ENCODE data around the gene THUMPD3. TPM values are rescaled to one million over a fixed set of nuclear protein-coding genes. Genes with fewer than 3 reads are reported as not detected.

Gene THUMPD3
- total and polyA plus RNA-seq, 9 of the 15 experiments (the other 6 are each of a cell fraction or from before 2014, with no cell fraction given) = 58.3 to 132 (median 113) TPM

DNA sequence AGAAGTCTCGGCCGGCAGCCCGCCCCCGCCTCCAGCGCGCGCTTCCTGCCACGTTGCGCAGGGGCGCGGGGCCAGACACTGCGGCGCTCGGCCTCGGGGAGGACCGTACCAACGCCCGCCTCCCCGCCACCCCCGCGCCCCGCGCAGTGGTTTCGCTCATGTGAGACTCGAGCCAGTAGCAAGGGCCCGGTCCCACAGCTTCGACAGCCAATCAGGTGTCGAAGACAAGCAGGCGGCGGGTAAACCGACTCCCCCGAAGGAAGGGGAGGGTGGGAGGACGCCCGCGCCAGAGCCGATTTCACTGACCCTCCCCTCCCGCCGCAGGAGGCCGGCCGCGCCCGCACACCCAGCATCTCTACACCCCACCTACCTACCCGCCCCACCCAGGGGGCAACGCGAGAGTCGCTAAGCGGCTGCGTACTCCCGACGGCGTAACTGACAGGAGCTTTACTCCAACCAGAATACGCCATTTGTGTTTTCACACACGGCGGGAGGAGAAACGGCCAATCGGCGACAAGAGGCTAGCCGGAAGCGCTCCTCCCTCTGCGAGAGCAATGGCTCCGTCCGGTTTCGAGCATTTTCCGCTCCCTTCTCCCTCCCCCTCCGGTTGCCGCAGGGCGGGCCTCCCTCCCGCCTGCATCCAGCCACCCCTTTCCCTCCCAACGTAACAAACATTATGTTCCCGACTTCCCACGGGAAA is 33.9 kb downstream of the THUMPD3 start (continued):
- peak; percentile 15; the same call in 1 of the 2 replicates for TF ChIP-seq FOXM1 (IDR thresholded peaks at IDR 0.05; ENCODE audit: low read depth)
- TF ChIP-seq FOXM1 (CRISPR knock-in tag; IDR thresholded peaks at IDR 0.05; ENCODE audit: low read depth) = peak; percentile 61; the same call in 1 of the 2 replicates
- peak; percentile 67 for TF ChIP-seq TOE1 (IDR thresholded peaks at IDR 0.05; ENCODE audit: borderline replicate concordance)
- TF ChIP-seq TOE1 (CRISPR knock-in tag; IDR thresholded peaks at IDR 0.05; ENCODE audit: borderline replicate concordance, low read depth) = 0 out of 2 replicates have a peak, but pooled peaks have one; percentile 32
- TF ChIP-seq, protein P1, sequence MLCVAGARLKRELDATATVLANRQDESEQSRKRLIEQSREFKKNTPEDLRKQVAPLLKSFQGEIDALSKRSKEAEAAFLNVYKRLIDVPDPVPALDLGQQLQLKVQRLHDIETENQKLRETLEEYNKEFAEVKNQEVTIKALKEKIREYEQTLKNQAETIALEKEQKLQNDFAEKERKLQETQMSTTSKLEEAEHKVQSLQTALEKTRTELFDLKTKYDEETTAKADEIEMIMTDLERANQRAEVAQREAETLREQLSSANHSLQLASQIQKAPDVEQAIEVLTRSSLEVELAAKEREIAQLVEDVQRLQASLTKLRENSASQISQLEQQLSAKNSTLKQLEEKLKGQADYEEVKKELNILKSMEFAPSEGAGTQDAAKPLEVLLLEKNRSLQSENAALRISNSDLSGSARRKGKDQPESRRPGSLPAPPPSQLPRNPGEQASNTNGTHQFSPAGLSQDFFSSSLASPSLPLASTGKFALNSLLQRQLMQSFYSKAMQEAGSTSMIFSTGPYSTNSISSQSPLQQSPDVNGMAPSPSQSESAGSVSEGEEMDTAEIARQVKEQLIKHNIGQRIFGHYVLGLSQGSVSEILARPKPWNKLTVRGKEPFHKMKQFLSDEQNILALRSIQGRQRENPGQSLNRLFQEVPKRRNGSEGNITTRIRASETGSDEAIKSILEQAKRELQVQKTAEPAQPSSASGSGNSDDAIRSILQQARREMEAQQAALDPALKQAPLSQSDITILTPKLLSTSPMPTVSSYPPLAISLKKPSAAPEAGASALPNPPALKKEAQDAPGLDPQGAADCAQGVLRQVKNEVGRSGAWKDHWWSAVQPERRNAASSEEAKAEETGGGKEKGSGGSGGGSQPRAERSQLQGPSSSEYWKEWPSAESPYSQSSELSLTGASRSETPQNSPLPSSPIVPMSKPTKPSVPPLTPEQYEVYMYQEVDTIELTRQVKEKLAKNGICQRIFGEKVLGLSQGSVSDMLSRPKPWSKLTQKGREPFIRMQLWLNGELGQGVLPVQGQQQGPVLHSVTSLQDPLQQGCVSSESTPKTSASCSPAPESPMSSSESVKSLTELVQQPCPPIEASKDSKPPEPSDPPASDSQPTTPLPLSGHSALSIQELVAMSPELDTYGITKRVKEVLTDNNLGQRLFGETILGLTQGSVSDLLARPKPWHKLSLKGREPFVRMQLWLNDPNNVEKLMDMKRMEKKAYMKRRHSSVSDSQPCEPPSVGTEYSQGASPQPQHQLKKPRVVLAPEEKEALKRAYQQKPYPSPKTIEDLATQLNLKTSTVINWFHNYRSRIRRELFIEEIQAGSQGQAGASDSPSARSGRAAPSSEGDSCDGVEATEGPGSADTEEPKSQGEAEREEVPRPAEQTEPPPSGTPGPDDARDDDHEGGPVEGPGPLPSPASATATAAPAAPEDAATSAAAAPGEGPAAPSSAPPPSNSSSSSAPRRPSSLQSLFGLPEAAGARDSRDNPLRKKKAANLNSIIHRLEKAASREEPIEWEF (CRISPR knock-in tag; IDR thresholded peaks at IDR 0.05) = no peak
- peak; percentile 96 for TF ChIP-seq FOXP1 (CRISPR knock-in tag; IDR thresholded peaks at IDR 0.05)
- TF ChIP-seq MTA1 (IDR thresholded peaks at IDR 0.05; ENCODE audit: borderline replicate concordance) = no peak
- TF ChIP-seq HOXB6 (CRISPR knock-in tag; IDR thresholded peaks at IDR 0.05; ENCODE audit: borderline replicate concordance) = 0 out of 2 replicates have a peak, but pooled peaks have one; percentile 50
- TF ChIP-seq, protein P2, sequence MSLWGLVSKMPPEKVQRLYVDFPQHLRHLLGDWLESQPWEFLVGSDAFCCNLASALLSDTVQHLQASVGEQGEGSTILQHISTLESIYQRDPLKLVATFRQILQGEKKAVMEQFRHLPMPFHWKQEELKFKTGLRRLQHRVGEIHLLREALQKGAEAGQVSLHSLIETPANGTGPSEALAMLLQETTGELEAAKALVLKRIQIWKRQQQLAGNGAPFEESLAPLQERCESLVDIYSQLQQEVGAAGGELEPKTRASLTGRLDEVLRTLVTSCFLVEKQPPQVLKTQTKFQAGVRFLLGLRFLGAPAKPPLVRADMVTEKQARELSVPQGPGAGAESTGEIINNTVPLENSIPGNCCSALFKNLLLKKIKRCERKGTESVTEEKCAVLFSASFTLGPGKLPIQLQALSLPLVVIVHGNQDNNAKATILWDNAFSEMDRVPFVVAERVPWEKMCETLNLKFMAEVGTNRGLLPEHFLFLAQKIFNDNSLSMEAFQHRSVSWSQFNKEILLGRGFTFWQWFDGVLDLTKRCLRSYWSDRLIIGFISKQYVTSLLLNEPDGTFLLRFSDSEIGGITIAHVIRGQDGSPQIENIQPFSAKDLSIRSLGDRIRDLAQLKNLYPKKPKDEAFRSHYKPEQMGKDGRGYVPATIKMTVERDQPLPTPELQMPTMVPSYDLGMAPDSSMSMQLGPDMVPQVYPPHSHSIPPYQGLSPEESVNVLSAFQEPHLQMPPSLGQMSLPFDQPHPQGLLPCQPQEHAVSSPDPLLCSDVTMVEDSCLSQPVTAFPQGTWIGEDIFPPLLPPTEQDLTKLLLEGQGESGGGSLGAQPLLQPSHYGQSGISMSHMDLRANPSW (CRISPR knock-in tag; IDR thresholded peaks at IDR 0.05) = peak; percentile 88; the same call in 1 of the 2 replicates
- TF ChIP-seq, protein P3, sequence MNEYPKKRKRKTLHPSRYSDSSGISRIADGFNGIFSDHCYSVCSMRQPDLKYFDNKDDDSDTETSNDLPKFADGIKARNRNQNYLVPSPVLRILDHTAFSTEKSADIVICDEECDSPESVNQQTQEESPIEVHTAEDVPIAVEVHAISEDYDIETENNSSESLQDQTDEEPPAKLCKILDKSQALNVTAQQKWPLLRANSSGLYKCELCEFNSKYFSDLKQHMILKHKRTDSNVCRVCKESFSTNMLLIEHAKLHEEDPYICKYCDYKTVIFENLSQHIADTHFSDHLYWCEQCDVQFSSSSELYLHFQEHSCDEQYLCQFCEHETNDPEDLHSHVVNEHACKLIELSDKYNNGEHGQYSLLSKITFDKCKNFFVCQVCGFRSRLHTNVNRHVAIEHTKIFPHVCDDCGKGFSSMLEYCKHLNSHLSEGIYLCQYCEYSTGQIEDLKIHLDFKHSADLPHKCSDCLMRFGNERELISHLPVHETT (CRISPR knock-in tag; conservative IDR thresholded peaks at IDR 0.05 in 1 of 2, IDR thresholded peaks at IDR 0.05 in 1 of 2) = peak in 1 of 2 experiments; percentile 83; a peak in 2 of 4 replicates
- TF ChIP-seq, protein P4, sequence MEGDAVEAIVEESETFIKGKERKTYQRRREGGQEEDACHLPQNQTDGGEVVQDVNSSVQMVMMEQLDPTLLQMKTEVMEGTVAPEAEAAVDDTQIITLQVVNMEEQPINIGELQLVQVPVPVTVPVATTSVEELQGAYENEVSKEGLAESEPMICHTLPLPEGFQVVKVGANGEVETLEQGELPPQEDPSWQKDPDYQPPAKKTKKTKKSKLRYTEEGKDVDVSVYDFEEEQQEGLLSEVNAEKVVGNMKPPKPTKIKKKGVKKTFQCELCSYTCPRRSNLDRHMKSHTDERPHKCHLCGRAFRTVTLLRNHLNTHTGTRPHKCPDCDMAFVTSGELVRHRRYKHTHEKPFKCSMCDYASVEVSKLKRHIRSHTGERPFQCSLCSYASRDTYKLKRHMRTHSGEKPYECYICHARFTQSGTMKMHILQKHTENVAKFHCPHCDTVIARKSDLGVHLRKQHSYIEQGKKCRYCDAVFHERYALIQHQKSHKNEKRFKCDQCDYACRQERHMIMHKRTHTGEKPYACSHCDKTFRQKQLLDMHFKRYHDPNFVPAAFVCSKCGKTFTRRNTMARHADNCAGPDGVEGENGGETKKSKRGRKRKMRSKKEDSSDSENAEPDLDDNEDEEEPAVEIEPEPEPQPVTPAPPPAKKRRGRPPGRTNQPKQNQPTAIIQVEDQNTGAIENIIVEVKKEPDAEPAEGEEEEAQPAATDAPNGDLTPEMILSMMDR (IDR thresholded peaks at IDR 0.05 in 2 of 3, conservative IDR thresholded peaks at IDR 0.05 in 1 of 3; ENCODE audit: insufficient read depth in 2 of 3, low read depth in 1 of 3, low read length in 3 of 3) = no peak; a peak in 2 of 6 replicates
- peak; percentile 95 for TF ChIP-seq KDM5B (IDR thresholded peaks at IDR 0.05; ENCODE audit: insufficient replicate concordance, low read depth, low read length)
- no peak for TF ChIP-seq FOXJ3 (CRISPR knock-in tag; IDR thresholded peaks at IDR 0.05)
- peak; percentile 64; the same call in 1 of the 2 replicates for TF ChIP-seq FOXJ2 (tag; IDR thresholded peaks at IDR 0.05)
